DMS 273 (cell line): Measurements from ENCODE around the gene LMBR1.
"Not testable (repeated sequence)": the region's sequence is repeated elsewhere in the genome, so short reads cannot be mapped to it uniquely, and the experiment has no call there.

Source experiments
- DNase-seq: peaks from one replicate; lab custom pipeline; 2025; ENCODE audit not compliant: unreplicated experiment; lab: John Stamatoyannopoulos, UW

Gene LMBR1

GRCh38 chr7:156892821-156893706 is at the start of gene LMBR1:
Gene LMBR1 (minus strand): TSS chr7:156893183. CDS start chr7:156892993, 190 bp downstream.
- DNase-seq: peak; percentile 99

- no peak for DNase-seq
Measured at GRCh38 chr7:156942708-156943090, 49.7 kb upstream of the LMBR1 start.

- DNase-seq: no peak
Measured at GRCh38 chr7:156941393-156942182, 48.6 kb upstream of the LMBR1 start.

- no peak for DNase-seq
Measured at GRCh38 chr7:156940421-156941122, 47.6 kb upstream of the LMBR1 start.

- not testable (repeated sequence) for DNase-seq
Measured at GRCh38 chr7:156936766-156937165, 43.8 kb upstream of the LMBR1 start.

GRCh38 chr7:156935250-156935649 is 42.3 kb upstream of the LMBR1 start:
- no peak for DNase-seq

- DNase-seq: peak; percentile 32
Measured at GRCh38 chr7:156932006-156932405, 39.0 kb upstream of the LMBR1 start.

- DNase-seq: no peak
Measured at GRCh38 chr7:156929789-156930539, 37.0 kb upstream of the LMBR1 start.

GRCh38 chr7:156928406-156928747 is 35.4 kb upstream of the LMBR1 start:
- peak; percentile 44 for DNase-seq

- peak; percentile 44 for DNase-seq
Measured at GRCh38 chr7:156927571-156928405, 34.8 kb upstream of the LMBR1 start.

- DNase-seq: not testable (repeated sequence)
Measured at GRCh38 chr7:156925821-156926220, 32.8 kb upstream of the LMBR1 start.

- DNase-seq: not testable (repeated sequence)
Measured at GRCh38 chr7:156922304-156922703, 29.3 kb upstream of the LMBR1 start.

GRCh38 chr7:156920487-156921373 is 27.7 kb upstream of the LMBR1 start:
- not testable (repeated sequence) for DNase-seq

- no peak for DNase-seq
Measured at GRCh38 chr7:156920076-156920475, 27.1 kb upstream of the LMBR1 start.

GRCh38 chr7:156919132-156919713 is 26.2 kb upstream of the LMBR1 start:
- no peak for DNase-seq

- no peak for DNase-seq
Measured at GRCh38 chr7:156918635-156919034, 25.7 kb upstream of the LMBR1 start.

- DNase-seq: not testable (repeated sequence)
Measured at GRCh38 chr7:156909574-156910252, 16.7 kb upstream of the LMBR1 start.

- DNase-seq: no peak
Measured at GRCh38 chr7:156907656-156908055, 14.7 kb upstream of the LMBR1 start.
